ENCODE results near the gene FYB1. TPM values are rescaled to one million over a fixed set of nuclear protein-coding genes. Genes with fewer than 3 reads are reported as not detected.
A peak's percentile ranks its signal among the peaks of the same experiment; 100 is the strongest.

FYB1 gene
- total RNA-seq, 1 donor from 2014 or later: 0.55 TPM

DNA sequence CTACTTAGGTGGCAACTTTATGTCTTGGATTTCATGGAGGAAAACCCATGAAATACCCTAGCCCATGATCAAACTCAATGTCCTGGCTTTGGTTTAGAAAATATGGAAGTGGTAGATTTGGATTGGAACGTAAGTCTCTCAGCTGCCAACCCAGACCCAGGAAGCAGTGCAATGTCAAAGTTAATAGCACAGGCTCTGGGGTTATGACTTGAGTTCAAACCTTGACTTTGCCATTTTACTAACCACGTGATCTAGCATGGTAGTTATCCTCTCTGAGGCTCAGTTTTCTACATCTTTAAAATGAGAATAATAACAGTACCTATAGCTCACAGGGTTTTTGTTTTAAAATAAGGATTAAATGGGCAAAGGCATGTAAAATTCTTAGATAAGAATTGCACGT is 13.8 kb downstream of the FYB1 start:
- intact Hi-C loops (cut with micrococcal nuclease): no loop called here
- Mint-ChIP-seq H3K4me3 (no peak overlapping the region), H3K36me3 (ENCODE audit: low read depth) (no peaks in the 10 kb centered on the region), H3K9me3 (no peaks in the 10 kb centered on the region), H3K4me1 (peaks cover 30% of the 10 kb centered on the region), H3K27me3 (peaks cover 6% of the 10 kb centered on the region), H3K27ac (no peak overlapping the region)
- POLR2A ChIA-PET: no interaction called here
- DNase-seq (no peak), ATAC-seq (ENCODE audit: low read depth) (no peak)
- TF ChIP-seq, protein P1, sequence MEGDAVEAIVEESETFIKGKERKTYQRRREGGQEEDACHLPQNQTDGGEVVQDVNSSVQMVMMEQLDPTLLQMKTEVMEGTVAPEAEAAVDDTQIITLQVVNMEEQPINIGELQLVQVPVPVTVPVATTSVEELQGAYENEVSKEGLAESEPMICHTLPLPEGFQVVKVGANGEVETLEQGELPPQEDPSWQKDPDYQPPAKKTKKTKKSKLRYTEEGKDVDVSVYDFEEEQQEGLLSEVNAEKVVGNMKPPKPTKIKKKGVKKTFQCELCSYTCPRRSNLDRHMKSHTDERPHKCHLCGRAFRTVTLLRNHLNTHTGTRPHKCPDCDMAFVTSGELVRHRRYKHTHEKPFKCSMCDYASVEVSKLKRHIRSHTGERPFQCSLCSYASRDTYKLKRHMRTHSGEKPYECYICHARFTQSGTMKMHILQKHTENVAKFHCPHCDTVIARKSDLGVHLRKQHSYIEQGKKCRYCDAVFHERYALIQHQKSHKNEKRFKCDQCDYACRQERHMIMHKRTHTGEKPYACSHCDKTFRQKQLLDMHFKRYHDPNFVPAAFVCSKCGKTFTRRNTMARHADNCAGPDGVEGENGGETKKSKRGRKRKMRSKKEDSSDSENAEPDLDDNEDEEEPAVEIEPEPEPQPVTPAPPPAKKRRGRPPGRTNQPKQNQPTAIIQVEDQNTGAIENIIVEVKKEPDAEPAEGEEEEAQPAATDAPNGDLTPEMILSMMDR (IDR thresholded peaks at IDR 0.05): no peak
- CTCF ChIA-PET: interaction anchor here (1.4 kb wide), 1 partner anchor 12 kb away, joined by 3 read pairs; no protein-coding TSS in a partner anchor

DNA sequence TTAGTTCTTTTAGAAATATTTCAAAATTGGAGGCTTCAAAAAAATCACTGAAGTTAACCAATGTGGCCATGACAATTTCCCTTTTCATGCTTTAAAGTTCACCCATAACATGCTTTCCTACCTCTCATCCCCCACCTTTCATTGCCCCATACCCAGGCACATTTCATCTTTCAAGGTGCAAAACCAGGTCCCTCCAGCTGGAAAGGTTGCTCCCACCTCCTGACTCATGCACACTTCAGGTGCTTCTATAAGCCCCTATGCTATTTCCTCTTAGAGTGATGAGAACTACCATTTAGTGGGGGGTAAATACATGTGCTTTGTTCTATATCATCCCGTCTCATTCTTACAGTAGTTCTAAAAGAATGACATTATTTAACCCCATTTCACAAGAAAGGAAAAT is 15.4 kb downstream of the FYB1 start:
- Mint-ChIP-seq H3K9me3 (no peaks in the 10 kb centered on the region), H3K27me3 (no peaks in the 10 kb centered on the region), H3K4me3 (no peak overlapping the region), H3K36me3 (ENCODE audit: low read depth) (no peaks in the 10 kb centered on the region), H3K27ac (no peak overlapping the region), H3K4me1 (peaks cover 22% of the 10 kb centered on the region)
- ATAC-seq (ENCODE audit: low read depth): no peak
- CTCF ChIA-PET: no interaction called here
- POLR2A ChIA-PET: no interaction called here
- TF ChIP-seq, protein P1 (IDR thresholded peaks at IDR 0.05): no peak
- DNase-seq: no peak
- intact Hi-C loops (cut with micrococcal nuclease): no loop called here

DNA sequence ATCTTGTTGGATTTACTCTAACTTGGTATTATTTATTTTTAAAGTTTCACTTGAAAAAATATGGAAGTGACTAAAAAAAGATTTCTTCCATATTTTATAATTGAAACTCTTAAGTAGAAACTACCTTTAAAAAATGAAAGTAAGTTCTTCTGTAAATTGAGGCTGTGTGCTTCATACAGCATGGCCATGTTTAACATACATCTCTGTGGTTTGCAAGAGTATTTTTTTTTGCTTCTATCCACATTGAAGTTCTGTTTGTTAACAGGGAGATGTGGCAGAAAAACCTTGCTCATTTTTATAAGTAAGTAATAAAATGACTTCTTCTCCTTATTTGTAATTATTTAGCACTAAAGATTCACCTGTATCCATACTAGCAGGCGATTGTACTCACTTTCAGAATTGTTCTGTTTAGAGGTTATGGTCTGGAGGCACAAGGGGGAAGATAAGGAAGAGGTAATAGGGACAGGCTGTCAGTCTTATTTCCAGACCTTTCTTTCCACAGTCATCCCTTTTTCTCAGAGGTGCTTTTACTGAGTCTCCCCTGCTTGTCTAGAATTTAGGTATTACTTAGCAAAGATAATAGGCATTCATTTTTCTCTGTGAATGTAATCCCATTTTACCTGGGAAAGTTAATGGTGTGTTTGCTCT is 16.0 kb downstream of the FYB1 start:
- POLR2A ChIA-PET: interaction anchor here (0.9 kb wide), 1 partner anchor 71 kb away, joined by 4 read pairs; no protein-coding TSS in a partner anchor

DNA sequence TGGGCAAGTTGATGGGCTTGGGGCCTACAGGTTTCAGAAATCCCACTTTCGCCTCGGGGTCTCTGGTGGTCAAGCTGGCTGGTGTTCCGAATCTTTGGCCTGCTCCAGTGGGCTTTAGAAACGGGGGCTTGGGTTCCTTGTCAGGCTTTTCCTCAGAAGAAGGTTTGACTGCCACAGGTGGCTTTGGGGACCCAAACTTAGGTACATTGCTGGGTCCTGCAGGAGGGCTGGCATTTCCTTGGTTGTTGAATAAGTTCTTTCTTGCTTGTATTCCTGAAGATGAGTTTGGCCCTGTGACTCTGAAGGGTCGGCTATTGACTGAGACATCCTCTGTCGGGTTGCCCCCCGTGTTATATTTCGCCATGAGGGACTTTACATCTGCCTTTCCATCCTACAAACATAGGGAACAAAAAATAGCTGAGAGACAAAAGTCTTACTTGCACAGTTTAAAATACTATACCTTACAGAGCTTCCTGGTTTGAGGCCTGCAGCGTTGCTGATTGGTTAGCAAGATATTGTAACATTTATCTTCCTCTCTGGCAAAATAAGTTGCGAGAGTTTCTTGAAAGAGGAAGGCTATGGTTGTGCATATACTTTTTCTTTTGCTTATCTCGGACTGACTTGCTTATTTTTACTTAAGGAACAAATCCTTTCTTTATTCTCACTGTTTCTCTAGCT is 16.6 kb downstream of the FYB1 start:
- peak; percentile 21 for ATAC-seq (ENCODE audit: low read depth)
- TF ChIP-seq, protein P1 (IDR thresholded peaks at IDR 0.05): no peak

More for the DNA sequence above, 16.0 kb downstream of the FYB1 start:
- ATAC-seq (ENCODE audit: low read depth): no peak
- intact Hi-C loops (cut with micrococcal nuclease): no loop called here
- peak overlapping the region; percentile 38 for H3K27ac Mint-ChIP-seq
- CTCF ChIA-PET: interaction anchor here (0.8 kb wide), 1 partner anchor 14 kb away, joined by 3 read pairs; no protein-coding TSS in a partner anchor
- DNase-seq: no peak
- TF ChIP-seq, protein P1 (IDR thresholded peaks at IDR 0.05): no peak
- H3K9me3 Mint-ChIP-seq: no peaks in the 10 kb centered on the region
- H3K27me3 Mint-ChIP-seq: no peaks in the 10 kb centered on the region
- H3K4me3 Mint-ChIP-seq: no peak overlapping the region
- no peaks in the 10 kb centered on the region for H3K36me3 Mint-ChIP-seq (ENCODE audit: low read depth)
- H3K4me1 Mint-ChIP-seq: peaks cover 22% of the 10 kb centered on the region

More for the DNA sequence above, 16.6 kb downstream of the FYB1 start:
- H3K4me1 Mint-ChIP-seq: peaks cover 22% of the 10 kb centered on the region
- H3K9me3 Mint-ChIP-seq: no peaks in the 10 kb centered on the region
- no peak for DNase-seq
- peaks cover 2% of the 10 kb centered on the region for H3K27me3 Mint-ChIP-seq
- intact Hi-C loops (cut with micrococcal nuclease): no loop called here
- ChIA-PET POLR2A (interaction anchor here (0.9 kb wide), 1 partner anchor 71 kb away, joined by 4 read pairs; no protein-coding TSS in a partner anchor), CTCF (interaction anchor here (0.8 kb wide), 1 partner anchor 15 kb away, joined by 3 read pairs; no protein-coding TSS in a partner anchor)
- no peak overlapping the region for H3K4me3 Mint-ChIP-seq
- H3K36me3 Mint-ChIP-seq (ENCODE audit: low read depth): no peaks in the 10 kb centered on the region
- peak overlapping the region; percentile 38 for H3K27ac Mint-ChIP-seq
